K562 (cell line): ENCODE measurements around the gene CRY2. TPM values are rescaled to one million over a fixed set of nuclear protein-coding genes. Genes with fewer than 3 reads are reported as not detected.
A peak's percentile ranks its signal among the peaks of the same experiment; 100 is the strongest.

Experiments used
- EGR1 ChIP-seq: fragments of 450-650 bp; conservative IDR thresholded peaks from 2 replicates; pipeline ENCODE4 v1.6.1; 2017; ENCODE audit warnings: mild to moderate bottlenecking
- KAT7 ChIP-seq: sonication (generic); formaldehyde crosslinking; IDR thresholded peaks from 2 replicates; pipeline ENCODE4 v1.8.0; 2022; ENCODE audit warnings: missing genetic modification reagents, mild to moderate bottlenecking, borderline replicate concordance
- NONO ChIP-seq, 2 experiments: fragments of 200-400 bp in 1 of 2; fragments of 450-650 bp in 1 of 2; formaldehyde crosslinking in 1 of 2; IDR thresholded peaks; 2 replicates each; pipeline ENCODE4 v1.6.1; 2017; ENCODE audit warnings: low read depth in 2 of 2, mild to moderate bottlenecking in 2 of 2, moderate library complexity in 2 of 2, low read length in 1 of 2
- PCBP2 ChIP-seq: fragments of 200-400 bp; formaldehyde crosslinking; IDR thresholded peaks from 2 replicates; pipeline ENCODE4 v1.6.1; 2018; ENCODE audit warnings: low read length, low read depth, mild to moderate bottlenecking, moderate library complexity; ENCODE audit not compliant: poor library complexity, severe bottlenecking
- ZNF324 ChIP-seq: fragments of 250-450 bp; sonication (Bioruptor Pico); IDR thresholded peaks from 2 replicates; pipeline ENCODE4 v1.4.0; 2020; ENCODE audit warnings: mild to moderate bottlenecking
- ZNF695 ChIP-seq: fragments of 450-650 bp; formaldehyde crosslinking; IDR thresholded peaks from 2 replicates; pipeline ENCODE4 v1.4.0; 2020; ENCODE audit warnings: mild to moderate bottlenecking, moderate library complexity
- polyA plus RNA-seq, 8 experiments: library from polyadenylated mRNA; depleted of rRNA in 4 of 8; stranded (reverse) in 5 of 8; unstranded in 3 of 8; fragments of >200 nt; fragmentation: Nextera tagmentation in 2 of 8; fragmentation: Illumina TruSeq in 1 of 8; extraction: Ambion mirVana in 2 of 8; extraction: Trizol in 1 of 8; gene quantifications; 2 replicates each; pipeline versions ENCODE4 v1.2.1 to v1.2.3, GENCODE V29; 2011 to 2014; ENCODE audit warnings: inconsistent platforms in 1 of 8, missing spikeins in 1 of 8
- total RNA-seq, 7 experiments: library from RNA; depleted of rRNA in 6 of 7; stranded (reverse); fragments of >200 nt in 6 of 7; fragmentation: Illumina TruSeq in 2 of 7; extraction: Trizol in 2 of 7; gene quantifications; 2 replicates each; pipeline versions ENCODE4 v1.2.1 to v1.2.3, GENCODE V29; 2011 to 2021; ENCODE audit warnings: low replicate concordance in 1 of 7
- TF ChIP-seq, protein P1 (sequence below): fragments of 250-450 bp; sonication (Bioruptor Pico); IDR thresholded peaks from 2 replicates; pipeline ENCODE4 v1.8.0; 2022; ENCODE audit warnings: moderate library complexity, mild to moderate bottlenecking, inconsistent platforms
- TF ChIP-seq, protein P2 (sequence below), 2 experiments: IDR thresholded peaks; 2 replicates each; pipeline ENCODE4 v1.6.1; 2012; ENCODE audit warnings: improper control_type of control experiment in 2 of 2, low read depth in 2 of 2, low read length in 2 of 2, borderline replicate concordance in 1 of 2
- TF ChIP-seq, protein P3 (sequence below): fragments of 450-650 bp; IDR thresholded peaks from 2 replicates; pipeline ENCODE4 v1.6.1; 2014; ENCODE audit warnings: low read depth, mild to moderate bottlenecking, moderate library complexity, borderline replicate concordance
- TF ChIP-seq, protein P4 (sequence below): sonication (generic); formaldehyde crosslinking; IDR thresholded peaks from 2 replicates; pipeline ENCODE4 v1.8.0; 2022; ENCODE audit warnings: missing genetic modification reagents, mild to moderate bottlenecking, borderline replicate concordance
- TF ChIP-seq, protein P5 (sequence below), 2 experiments: fragments of 450-650 bp; IDR thresholded peaks; 2 replicates each; pipeline ENCODE4 v1.6.1; 2018; ENCODE audit warnings: mild to moderate bottlenecking in 2 of 2, low read depth in 1 of 2; ENCODE audit not compliant: partially characterized antibody in 2 of 2
- TF ChIP-seq, protein P6 (sequence below): fragments of 250-450 bp; sonication (Bioruptor Pico); IDR thresholded peaks from 2 replicates; pipeline ENCODE4 v1.4.0; 2020

CRY2 gene
- total and polyA plus RNA-seq, 9 of the 15 experiments (the other 6 are each of a cell fraction or from before 2014, with no cell fraction given) = 2.3 to 23.9 (median 14.8) TPM

DNA sequence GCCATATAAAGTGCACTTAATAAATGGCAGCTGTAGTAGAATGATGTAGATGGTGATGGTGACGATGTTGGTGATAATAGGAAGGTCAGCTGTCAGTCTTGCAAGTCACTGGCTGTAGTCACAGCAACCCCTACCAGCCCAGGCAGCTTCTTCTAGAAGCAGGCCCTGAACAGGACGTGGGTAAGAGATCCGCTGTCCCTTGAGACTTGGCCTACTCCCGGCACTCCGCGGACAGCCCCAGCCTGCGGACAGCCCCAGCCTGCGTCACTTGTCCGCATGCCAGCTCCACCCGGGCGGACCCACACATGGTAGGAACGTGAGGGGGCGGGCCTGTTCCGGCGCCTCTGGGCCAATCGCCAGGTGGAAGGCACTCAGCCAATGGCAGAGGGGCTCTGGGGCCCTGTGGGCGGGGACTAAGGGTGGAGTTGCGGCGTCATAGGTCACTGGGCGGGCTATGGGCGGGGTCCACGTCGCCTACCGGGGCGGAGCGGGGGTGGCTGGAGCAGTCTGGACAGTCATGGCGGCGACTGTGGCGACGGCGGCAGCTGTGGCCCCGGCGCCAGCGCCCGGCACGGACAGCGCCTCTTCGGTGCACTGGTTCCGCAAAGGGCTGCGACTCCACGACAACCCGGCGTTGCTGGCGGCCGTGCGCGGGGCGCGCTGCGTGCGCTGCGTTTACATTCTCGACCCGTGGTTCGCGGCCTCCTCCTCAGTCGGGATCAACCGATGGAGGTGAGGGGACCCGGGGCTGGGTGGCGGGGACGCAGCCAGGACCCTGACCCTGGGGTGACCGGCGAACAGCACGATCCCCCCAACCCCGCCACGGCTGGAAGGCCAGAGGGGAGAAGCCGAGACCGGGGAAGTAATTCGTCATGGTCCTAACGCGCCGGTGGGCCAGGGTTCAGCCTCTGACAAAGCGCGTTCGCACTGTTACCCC is at the start of gene CRY2 (continued):
- TF ChIP-seq ZNF324 (CRISPR knock-in tag) (no peak), PCBP2 (no peak), ZNF695 (CRISPR knock-in tag) (no peak), KAT7 (no peak), NONO (IDR thresholded peaks at IDR 0.05; ENCODE audit: low read depth in 2 of 2, low read length in 1 of 2) (peak in 1 of 2 experiments; percentile 92; a peak in 2 of 4 replicates), EGR1 (peak; percentile 87)
- TF ChIP-seq, protein P1, sequence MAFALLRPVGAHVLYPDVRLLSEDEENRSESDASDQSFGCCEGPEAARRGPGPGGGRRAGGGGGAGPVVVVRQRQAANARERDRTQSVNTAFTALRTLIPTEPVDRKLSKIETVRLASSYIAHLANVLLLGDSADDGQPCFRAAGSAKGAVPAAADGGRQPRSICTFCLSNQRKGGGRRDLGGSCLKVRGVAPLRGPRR (CRISPR knock-in tag) = no peak
- TF ChIP-seq, protein P2, sequence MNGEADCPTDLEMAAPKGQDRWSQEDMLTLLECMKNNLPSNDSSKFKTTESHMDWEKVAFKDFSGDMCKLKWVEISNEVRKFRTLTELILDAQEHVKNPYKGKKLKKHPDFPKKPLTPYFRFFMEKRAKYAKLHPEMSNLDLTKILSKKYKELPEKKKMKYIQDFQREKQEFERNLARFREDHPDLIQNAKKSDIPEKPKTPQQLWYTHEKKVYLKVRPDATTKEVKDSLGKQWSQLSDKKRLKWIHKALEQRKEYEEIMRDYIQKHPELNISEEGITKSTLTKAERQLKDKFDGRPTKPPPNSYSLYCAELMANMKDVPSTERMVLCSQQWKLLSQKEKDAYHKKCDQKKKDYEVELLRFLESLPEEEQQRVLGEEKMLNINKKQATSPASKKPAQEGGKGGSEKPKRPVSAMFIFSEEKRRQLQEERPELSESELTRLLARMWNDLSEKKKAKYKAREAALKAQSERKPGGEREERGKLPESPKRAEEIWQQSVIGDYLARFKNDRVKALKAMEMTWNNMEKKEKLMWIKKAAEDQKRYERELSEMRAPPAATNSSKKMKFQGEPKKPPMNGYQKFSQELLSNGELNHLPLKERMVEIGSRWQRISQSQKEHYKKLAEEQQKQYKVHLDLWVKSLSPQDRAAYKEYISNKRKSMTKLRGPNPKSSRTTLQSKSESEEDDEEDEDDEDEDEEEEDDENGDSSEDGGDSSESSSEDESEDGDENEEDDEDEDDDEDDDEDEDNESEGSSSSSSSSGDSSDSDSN (IDR thresholded peaks at IDR 0.05; ENCODE audit: borderline replicate concordance in 1 of 2, low read depth in 2 of 2, low read length in 2 of 2) = peak; percentile 28 to 45; a peak in 1 of 4 replicates
- TF ChIP-seq, protein P3, sequence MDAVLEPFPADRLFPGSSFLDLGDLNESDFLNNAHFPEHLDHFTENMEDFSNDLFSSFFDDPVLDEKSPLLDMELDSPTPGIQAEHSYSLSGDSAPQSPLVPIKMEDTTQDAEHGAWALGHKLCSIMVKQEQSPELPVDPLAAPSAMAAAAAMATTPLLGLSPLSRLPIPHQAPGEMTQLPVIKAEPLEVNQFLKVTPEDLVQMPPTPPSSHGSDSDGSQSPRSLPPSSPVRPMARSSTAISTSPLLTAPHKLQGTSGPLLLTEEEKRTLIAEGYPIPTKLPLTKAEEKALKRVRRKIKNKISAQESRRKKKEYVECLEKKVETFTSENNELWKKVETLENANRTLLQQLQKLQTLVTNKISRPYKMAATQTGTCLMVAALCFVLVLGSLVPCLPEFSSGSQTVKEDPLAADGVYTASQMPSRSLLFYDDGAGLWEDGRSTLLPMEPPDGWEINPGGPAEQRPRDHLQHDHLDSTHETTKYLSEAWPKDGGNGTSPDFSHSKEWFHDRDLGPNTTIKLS = peak; percentile 21; the same call in 1 of the 2 replicates
- TF ChIP-seq, protein P4, sequence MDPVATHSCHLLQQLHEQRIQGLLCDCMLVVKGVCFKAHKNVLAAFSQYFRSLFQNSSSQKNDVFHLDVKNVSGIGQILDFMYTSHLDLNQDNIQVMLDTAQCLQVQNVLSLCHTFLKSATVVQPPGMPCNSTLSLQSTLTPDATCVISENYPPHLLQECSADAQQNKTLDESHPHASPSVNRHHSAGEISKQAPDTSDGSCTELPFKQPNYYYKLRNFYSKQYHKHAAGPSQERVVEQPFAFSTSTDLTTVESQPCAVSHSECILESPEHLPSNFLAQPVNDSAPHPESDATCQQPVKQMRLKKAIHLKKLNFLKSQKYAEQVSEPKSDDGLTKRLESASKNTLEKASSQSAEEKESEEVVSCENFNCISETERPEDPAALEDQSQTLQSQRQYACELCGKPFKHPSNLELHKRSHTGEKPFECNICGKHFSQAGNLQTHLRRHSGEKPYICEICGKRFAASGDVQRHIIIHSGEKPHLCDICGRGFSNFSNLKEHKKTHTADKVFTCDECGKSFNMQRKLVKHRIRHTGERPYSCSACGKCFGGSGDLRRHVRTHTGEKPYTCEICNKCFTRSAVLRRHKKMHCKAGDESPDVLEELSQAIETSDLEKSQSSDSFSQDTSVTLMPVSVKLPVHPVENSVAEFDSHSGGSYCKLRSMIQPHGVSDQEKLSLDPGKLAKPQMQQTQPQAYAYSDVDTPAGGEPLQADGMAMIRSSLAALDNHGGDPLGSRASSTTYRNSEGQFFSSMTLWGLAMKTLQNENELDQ (CRISPR knock-in tag) = no peak
- TF ChIP-seq, protein P5, sequence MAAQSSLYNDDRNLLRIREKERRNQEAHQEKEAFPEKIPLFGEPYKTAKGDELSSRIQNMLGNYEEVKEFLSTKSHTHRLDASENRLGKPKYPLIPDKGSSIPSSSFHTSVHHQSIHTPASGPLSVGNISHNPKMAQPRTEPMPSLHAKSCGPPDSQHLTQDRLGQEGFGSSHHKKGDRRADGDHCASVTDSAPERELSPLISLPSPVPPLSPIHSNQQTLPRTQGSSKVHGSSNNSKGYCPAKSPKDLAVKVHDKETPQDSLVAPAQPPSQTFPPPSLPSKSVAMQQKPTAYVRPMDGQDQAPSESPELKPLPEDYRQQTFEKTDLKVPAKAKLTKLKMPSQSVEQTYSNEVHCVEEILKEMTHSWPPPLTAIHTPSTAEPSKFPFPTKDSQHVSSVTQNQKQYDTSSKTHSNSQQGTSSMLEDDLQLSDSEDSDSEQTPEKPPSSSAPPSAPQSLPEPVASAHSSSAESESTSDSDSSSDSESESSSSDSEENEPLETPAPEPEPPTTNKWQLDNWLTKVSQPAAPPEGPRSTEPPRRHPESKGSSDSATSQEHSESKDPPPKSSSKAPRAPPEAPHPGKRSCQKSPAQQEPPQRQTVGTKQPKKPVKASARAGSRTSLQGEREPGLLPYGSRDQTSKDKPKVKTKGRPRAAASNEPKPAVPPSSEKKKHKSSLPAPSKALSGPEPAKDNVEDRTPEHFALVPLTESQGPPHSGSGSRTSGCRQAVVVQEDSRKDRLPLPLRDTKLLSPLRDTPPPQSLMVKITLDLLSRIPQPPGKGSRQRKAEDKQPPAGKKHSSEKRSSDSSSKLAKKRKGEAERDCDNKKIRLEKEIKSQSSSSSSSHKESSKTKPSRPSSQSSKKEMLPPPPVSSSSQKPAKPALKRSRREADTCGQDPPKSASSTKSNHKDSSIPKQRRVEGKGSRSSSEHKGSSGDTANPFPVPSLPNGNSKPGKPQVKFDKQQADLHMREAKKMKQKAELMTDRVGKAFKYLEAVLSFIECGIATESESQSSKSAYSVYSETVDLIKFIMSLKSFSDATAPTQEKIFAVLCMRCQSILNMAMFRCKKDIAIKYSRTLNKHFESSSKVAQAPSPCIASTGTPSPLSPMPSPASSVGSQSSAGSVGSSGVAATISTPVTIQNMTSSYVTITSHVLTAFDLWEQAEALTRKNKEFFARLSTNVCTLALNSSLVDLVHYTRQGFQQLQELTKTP (IDR thresholded peaks at IDR 0.05; ENCODE audit: low read depth in 1 of 2, partially characterized antibody in 2 of 2) = no peak
- TF ChIP-seq, protein P6, sequence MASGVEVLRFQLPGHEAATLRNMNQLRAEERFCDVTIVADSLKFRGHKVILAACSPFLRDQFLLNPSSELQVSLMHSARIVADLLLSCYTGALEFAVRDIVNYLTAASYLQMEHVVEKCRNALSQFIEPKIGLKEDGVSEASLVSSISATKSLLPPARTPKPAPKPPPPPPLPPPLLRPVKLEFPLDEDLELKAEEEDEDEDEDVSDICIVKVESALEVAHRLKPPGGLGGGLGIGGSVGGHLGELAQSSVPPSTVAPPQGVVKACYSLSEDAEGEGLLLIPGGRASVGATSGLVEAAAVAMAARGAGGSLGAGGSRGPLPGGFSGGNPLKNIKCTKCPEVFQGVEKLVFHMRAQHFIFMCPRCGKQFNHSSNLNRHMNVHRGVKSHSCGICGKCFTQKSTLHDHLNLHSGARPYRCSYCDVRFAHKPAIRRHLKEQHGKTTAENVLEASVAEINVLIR (CRISPR knock-in tag) = peak; percentile 56
